ENCODE measurements around the gene SNUPN.

Gene SNUPN

GRCh38 chr15:75625542-75626347 is at the start of gene SNUPN:
TSS of gene SNUPN (minus strand) at chr15:75625725. CDS start at chr15:75621051, 4,674 bp downstream.
- peak; percentile 85 for DNase-seq (ENCODE audit: low spot score)

- no peak for DNase-seq (ENCODE audit: low spot score)
These were observed 48.8 kb upstream of the SNUPN start for GRCh38 chr15:75674366-75674765.

- DNase-seq (ENCODE audit: low spot score) = no peak
These were observed 48.1 kb upstream of the SNUPN start for GRCh38 chr15:75673426-75674235.

GRCh38 chr15:75672646-75673425 is 47.3 kb upstream of the SNUPN start:
- no peak for DNase-seq (ENCODE audit: low spot score)

GRCh38 chr15:75671730-75672602 is 46.4 kb upstream of the SNUPN start:
- no peak for DNase-seq (ENCODE audit: low spot score)

- DNase-seq (ENCODE audit: low spot score) = no peak
These were observed 44.3 kb upstream of the SNUPN start for GRCh38 chr15:75669879-75670212.

GRCh38 chr15:75669191-75669878 is 43.8 kb upstream of the SNUPN start:
- DNase-seq (ENCODE audit: low spot score) = no peak

GRCh38 chr15:75666823-75667501 is 41.4 kb upstream of the SNUPN start:
- peak; percentile 88 for DNase-seq (ENCODE audit: low spot score)

GRCh38 chr15:75663931-75664421 is 38.5 kb upstream of the SNUPN start:
- no peak for DNase-seq (ENCODE audit: low spot score)

GRCh38 chr15:75662823-75663519 is 37.4 kb upstream of the SNUPN start:
- DNase-seq (ENCODE audit: low spot score) = no peak

- no peak for DNase-seq (ENCODE audit: low spot score)
These were observed 36.2 kb upstream of the SNUPN start for GRCh38 chr15:75661756-75662140.

GRCh38 chr15:75661100-75661755 is 35.7 kb upstream of the SNUPN start:
- DNase-seq (ENCODE audit: low spot score) = no peak

GRCh38 chr15:75659928-75660645 is 34.6 kb upstream of the SNUPN start:
- no peak for DNase-seq (ENCODE audit: low spot score)

GRCh38 chr15:75659141-75659771 is 33.7 kb upstream of the SNUPN start:
- DNase-seq (ENCODE audit: low spot score) = no peak

- DNase-seq (ENCODE audit: low spot score) = no peak
These were observed 31.3 kb upstream of the SNUPN start for GRCh38 chr15:75656813-75657212.

- DNase-seq (ENCODE audit: low spot score) = no peak
These were observed 30.8 kb upstream of the SNUPN start for GRCh38 chr15:75656331-75656730.

- no peak for DNase-seq (ENCODE audit: low spot score)
These were observed 30.4 kb upstream of the SNUPN start for GRCh38 chr15:75655931-75656330.
